ENCODE measurements around the gene ZNF253. TPM values are rescaled to one million over a fixed set of nuclear protein-coding genes. Genes with fewer than 3 reads are reported as not detected.

The ZNF253 gene
- polyA plus RNA-seq, 3 donors: 0.45 to 1.5 (median 1.1) TPM

DNA sequence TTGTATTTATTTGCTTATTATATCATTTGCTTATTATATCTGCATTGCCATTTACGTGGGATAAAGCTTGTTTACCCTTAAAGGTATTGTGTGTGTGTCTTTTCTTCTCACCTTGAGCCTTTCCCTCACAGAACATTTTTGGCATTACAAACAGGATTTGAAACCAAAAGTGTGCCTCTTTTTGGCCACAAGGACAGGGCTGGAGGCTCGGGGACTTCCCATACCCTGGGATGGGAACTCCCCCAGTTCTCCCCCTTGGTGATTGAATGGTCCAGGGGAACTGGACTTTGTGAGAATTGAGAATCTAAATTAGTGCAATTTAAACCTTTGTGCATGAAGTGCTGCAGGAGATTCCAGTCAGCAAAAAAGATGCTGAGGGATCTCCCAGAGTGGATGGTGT is 41.8 kb upstream of the ZNF253 start:
- Histone ChIP-seq H3K27me3 (ENCODE audit: control insufficient read depth in 2 of 2, insufficient read depth in 2 of 2, low read length in 2 of 2) (no peaks in the 10 kb centered on the region), H3K79me2 (ENCODE audit: insufficient read depth, low read length) (peaks cover 25% of the 10 kb centered on the region), H3K27ac (ENCODE audit: low read depth in 1 of 2, low read length in 2 of 2) (no peak overlapping the region), H3K36me3 (replicated peaks in 1 of 2; ENCODE audit: control insufficient read depth in 1 of 2, insufficient read depth in 2 of 2, low read length in 2 of 2) (peaks cover 2 to 15% of the 10 kb centered on the region in 2 donors), H3K9me3 (replicated peaks in 1 of 2; ENCODE audit: control insufficient read depth in 1 of 2, insufficient read depth in 1 of 2, low read length in 2 of 2) (peaks cover 70 to 80% of the 10 kb centered on the region in 2 donors), H3K4me2 (replicated peaks; ENCODE audit: extremely low read depth, low read length, poor library complexity, severe bottlenecking) (no peak overlapping the region), H4K20me1 (ENCODE audit: insufficient read depth, low read length) (no peaks in the 10 kb centered on the region), H2AFZ (ENCODE audit: insufficient read depth, low read depth, low read length, poor library complexity, severe bottlenecking) (no peak overlapping the region), H3K4me1 (ENCODE audit: control insufficient read depth in 1 of 2, insufficient read depth in 2 of 2, low read length in 2 of 2) (peaks cover 0 to 8% of the 10 kb centered on the region in 2 donors), H3K4me3 (replicated peaks in 1 of 3; ENCODE audit: low read depth in 2 of 3, low read length in 3 of 3) (no peak overlapping the region), H3K9ac (ENCODE audit: insufficient read depth, low read length, poor library complexity, severe bottlenecking) (no peak overlapping the region)
- TF ChIP-seq, protein P1, sequence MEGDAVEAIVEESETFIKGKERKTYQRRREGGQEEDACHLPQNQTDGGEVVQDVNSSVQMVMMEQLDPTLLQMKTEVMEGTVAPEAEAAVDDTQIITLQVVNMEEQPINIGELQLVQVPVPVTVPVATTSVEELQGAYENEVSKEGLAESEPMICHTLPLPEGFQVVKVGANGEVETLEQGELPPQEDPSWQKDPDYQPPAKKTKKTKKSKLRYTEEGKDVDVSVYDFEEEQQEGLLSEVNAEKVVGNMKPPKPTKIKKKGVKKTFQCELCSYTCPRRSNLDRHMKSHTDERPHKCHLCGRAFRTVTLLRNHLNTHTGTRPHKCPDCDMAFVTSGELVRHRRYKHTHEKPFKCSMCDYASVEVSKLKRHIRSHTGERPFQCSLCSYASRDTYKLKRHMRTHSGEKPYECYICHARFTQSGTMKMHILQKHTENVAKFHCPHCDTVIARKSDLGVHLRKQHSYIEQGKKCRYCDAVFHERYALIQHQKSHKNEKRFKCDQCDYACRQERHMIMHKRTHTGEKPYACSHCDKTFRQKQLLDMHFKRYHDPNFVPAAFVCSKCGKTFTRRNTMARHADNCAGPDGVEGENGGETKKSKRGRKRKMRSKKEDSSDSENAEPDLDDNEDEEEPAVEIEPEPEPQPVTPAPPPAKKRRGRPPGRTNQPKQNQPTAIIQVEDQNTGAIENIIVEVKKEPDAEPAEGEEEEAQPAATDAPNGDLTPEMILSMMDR (IDR thresholded peaks at IDR 0.05): no peak
- Mint-ChIP-seq H3K27me3 (ENCODE audit: low read depth in 3 of 3) (peaks cover 0 to 5% (median 0%) of the 10 kb centered on the region in 3 donors), H3K36me3 (peaks cover 13 to 20% of the 10 kb centered on the region in 2 donors), H3K27ac (no peak overlapping the region), H3K4me1 (peaks cover 9% of the 10 kb centered on the region), H3K9me3 (peaks cover 37 to 96% (median 91%) of the 10 kb centered on the region in 7 donors), H3K4me3 (no peak overlapping the region)
- WGBS (ENCODE audit: insufficient coverage): no CpG with 5 or more reads among the region's 2 CpGs
- intact Hi-C loops (cut with micrococcal nuclease): loop anchor here (5.0 kb wide), 3 partner anchors 43 to 157 kb away; partner anchors contain the start of genes ZNF101 (in 1 of the 2) and ZNF253 (in 1 of the 2)
- no peak for DNase-seq

- H3K9ac ChIP-seq (ENCODE audit: insufficient read depth, low read length, poor library complexity, severe bottlenecking): no peak overlapping the region
- peaks cover 73 to 93% of the 10 kb centered on the region in 2 donors for H3K9me3 ChIP-seq (replicated peaks in 1 of 2; ENCODE audit: control insufficient read depth in 1 of 2, insufficient read depth in 1 of 2, low read length in 2 of 2)
- TF ChIP-seq, protein P1 (IDR thresholded peaks at IDR 0.05): no peak
- H3K27ac ChIP-seq (ENCODE audit: low read depth in 1 of 2, low read length in 2 of 2): no peak overlapping the region
- Mint-ChIP-seq H3K4me3 (no peak overlapping the region), H3K36me3 (peaks cover 0 to 9% of the 10 kb centered on the region in 2 donors), H3K27ac (no peak overlapping the region), H3K9me3 (peaks cover 44 to 96% (median 93%) of the 10 kb centered on the region in 7 donors), H3K27me3 (ENCODE audit: low read depth in 3 of 3) (peaks cover 0 to 4% (median 0%) of the 10 kb centered on the region in 3 donors), H3K4me1 (peaks cover 2% of the 10 kb centered on the region)
- no peak overlapping the region for H3K4me3 ChIP-seq (replicated peaks in 1 of 3; ENCODE audit: low read depth in 2 of 3, low read length in 3 of 3)
- H4K20me1 ChIP-seq (ENCODE audit: insufficient read depth, low read length): no peaks in the 10 kb centered on the region
- H2AFZ ChIP-seq (ENCODE audit: insufficient read depth, low read depth, low read length, poor library complexity, severe bottlenecking): no peak overlapping the region
- H3K4me1 ChIP-seq (ENCODE audit: control insufficient read depth in 1 of 2, insufficient read depth in 2 of 2, low read length in 2 of 2): peaks cover 0 to 4% of the 10 kb centered on the region in 2 donors
- no peaks in the 10 kb centered on the region for H3K36me3 ChIP-seq (replicated peaks in 1 of 2; ENCODE audit: control insufficient read depth in 1 of 2, insufficient read depth in 2 of 2, low read length in 2 of 2)
- intact Hi-C loops (cut with micrococcal nuclease): no loop called here
- H3K79me2 ChIP-seq (ENCODE audit: insufficient read depth, low read length): no peaks in the 10 kb centered on the region
- H3K4me2 ChIP-seq (replicated peaks; ENCODE audit: extremely low read depth, low read length, poor library complexity, severe bottlenecking): no peak overlapping the region
- 96% methylated on average over 3 of the region's 11 CpGs for WGBS (ENCODE audit: insufficient coverage)
- no peak for DNase-seq
- H3K27me3 ChIP-seq (ENCODE audit: control insufficient read depth in 2 of 2, insufficient read depth in 2 of 2, low read length in 2 of 2): no peaks in the 10 kb centered on the region
These were observed 38.8 kb upstream of the ZNF253 start for GRCh38 chr19:19826875-19827274.
